ENCODE measurements around the gene PARD3.
"Not testable (repeated sequence)": the region's sequence is repeated elsewhere in the genome, so short reads cannot be mapped to it uniquely, and the experiment has no call there.

Gene PARD3

GRCh38 chr10:34075254-34075926 lies 739.7 kb downstream of the PARD3 start:
- TF ChIP-seq CTCF (IDR thresholded peaks at IDR 0.05; ENCODE audit: low read depth, low read length) = no peak
- H3K4me3 ChIP-seq (replicated peaks in 1 of 2; ENCODE audit: low read depth in 2 of 2, low read length in 2 of 2) = no peak overlapping the region
- DNase-seq (ENCODE audit: low read depth in 2 of 2) = no peak

GRCh38 chr10:34074051-34074450 lies 741.0 kb downstream of the PARD3 start:
- no peak overlapping the region for H3K4me3 ChIP-seq (replicated peaks in 1 of 2; ENCODE audit: low read depth in 2 of 2, low read length in 2 of 2)
- no peak for TF ChIP-seq CTCF (IDR thresholded peaks at IDR 0.05; ENCODE audit: low read depth, low read length)
- DNase-seq (ENCODE audit: low read depth in 2 of 2) = no peak

GRCh38 chr10:34067741-34068140 lies 747.4 kb downstream of the PARD3 start:
- not testable (repeated sequence) for H3K4me3 ChIP-seq (replicated peaks in 1 of 2; ENCODE audit: low read depth in 2 of 2, low read length in 2 of 2); DNase-seq (ENCODE audit: low read depth in 2 of 2)

GRCh38 chr10:34063592-34063991 lies 751.5 kb downstream of the PARD3 start:
- H3K4me3 ChIP-seq (replicated peaks in 1 of 2; ENCODE audit: low read depth in 2 of 2, low read length in 2 of 2) = no peak overlapping the region
- TF ChIP-seq CTCF (IDR thresholded peaks at IDR 0.05; ENCODE audit: low read depth, low read length) = no peak

GRCh38 chr10:34061841-34062240 lies 753.3 kb downstream of the PARD3 start:
- no peak for DNase-seq (ENCODE audit: low read depth in 2 of 2)
- no peak overlapping the region for H3K4me3 ChIP-seq (replicated peaks in 1 of 2; ENCODE audit: low read depth in 2 of 2, low read length in 2 of 2)
- no peak for TF ChIP-seq CTCF (IDR thresholded peaks at IDR 0.05; ENCODE audit: low read depth, low read length)

More at GRCh38 chr10:34063592-34063991, 751.5 kb downstream of the PARD3 start:
- DNase-seq (ENCODE audit: low read depth in 2 of 2) = no peak
